NAMALWA (cell line): ENCODE data around the gene VPS37D.
"Not testable (repeated sequence)": the region's sequence is repeated elsewhere in the genome, so short reads cannot be mapped to it uniquely, and the experiment has no call there.

ENCODE experiments used
- DNase-seq: peaks from one replicate; pipeline ENCODE4 v3.0.0-alpha.2; 2015; ENCODE audit warnings: low spot score

Gene VPS37D

DNA sequence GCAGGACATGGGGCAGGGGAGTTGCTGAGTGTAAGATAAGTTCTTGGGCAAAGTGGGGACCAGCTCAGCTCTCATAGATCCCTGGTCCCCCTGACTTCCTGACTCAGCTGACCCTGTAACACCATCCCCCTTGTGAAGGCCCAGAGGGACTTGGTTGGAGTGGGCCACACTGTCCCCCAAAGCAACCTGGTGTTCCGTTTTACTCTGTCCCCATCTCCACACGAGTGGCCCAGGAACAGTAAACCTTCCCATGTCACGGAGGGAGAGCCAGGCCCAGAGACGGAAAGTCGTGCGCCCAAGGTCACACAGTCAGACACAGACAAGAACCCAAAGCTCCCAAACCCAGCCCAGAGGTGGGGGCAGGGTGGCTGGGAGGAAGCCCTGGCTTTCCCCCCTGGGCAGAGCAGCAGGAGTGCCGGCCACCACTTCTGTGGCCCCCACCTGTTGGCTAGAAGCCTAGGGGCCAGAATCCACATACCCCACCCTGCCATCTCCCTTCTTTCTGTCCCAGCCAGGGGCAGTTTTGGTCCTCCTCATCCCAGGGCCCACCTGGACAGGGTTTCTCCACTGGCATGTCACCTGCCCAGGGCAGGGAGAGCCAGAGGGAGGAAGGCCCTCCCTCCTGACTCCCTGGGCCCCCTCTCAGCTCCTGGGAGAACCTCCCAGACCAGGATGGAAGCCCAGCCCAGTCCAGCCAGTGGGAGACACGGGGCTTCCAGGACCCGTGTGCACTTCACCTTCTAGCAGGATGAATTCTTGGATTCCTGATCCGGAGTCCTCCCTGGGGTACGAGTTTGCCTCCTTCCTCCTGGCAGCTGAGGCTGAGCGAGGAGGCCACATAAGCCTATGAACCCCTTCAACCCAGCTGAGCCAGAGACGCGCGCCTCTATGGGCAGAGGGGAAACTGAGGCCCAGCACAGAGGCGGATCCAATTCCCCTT, 20.6 kb upstream of the VPS37D start:
- no peak for DNase-seq

DNA sequence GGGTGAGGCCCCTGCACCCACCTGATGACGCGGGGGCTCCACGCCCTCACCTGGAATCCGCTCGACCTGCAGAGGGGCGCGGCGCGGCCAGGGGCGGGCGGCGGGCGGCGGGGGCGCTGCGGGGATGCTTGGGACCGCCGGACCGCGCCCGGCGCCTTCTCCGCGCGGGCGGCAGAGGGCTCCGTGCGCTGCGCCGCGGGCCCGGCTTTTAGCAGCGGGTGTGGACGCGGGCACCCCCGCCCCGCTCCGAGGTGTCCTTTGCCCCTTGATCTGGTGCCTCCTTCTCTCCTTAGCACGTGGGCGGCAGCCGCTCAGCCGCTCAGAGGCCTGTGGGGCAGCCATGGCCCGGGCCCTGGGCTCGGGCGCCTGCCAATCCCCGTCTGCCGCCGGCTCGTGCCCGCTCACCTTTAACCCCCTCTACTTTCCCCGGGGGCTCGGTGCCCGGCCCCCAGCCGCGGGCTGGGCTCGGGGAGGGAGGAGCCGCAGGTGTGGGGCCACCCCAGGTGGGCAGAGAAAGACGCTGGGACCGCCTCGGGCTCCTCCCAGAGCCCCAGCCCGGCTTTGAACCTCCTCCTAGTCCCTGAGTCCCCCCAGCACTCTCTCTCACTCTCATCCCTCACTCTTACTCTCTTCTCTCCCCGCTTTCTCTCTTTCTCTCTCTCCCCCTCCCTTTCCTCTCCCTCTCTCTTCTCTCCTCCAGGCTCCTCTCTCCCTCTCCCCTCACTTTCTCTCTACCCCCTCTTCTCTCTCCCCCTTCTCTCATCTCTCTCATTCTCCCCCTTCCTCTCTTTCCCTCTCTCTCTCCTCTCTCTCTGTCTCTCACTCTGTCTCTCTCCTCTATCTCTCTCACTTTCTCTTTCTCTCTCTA, 19.7 kb upstream of the VPS37D start:
- no peak for DNase-seq

DNA sequence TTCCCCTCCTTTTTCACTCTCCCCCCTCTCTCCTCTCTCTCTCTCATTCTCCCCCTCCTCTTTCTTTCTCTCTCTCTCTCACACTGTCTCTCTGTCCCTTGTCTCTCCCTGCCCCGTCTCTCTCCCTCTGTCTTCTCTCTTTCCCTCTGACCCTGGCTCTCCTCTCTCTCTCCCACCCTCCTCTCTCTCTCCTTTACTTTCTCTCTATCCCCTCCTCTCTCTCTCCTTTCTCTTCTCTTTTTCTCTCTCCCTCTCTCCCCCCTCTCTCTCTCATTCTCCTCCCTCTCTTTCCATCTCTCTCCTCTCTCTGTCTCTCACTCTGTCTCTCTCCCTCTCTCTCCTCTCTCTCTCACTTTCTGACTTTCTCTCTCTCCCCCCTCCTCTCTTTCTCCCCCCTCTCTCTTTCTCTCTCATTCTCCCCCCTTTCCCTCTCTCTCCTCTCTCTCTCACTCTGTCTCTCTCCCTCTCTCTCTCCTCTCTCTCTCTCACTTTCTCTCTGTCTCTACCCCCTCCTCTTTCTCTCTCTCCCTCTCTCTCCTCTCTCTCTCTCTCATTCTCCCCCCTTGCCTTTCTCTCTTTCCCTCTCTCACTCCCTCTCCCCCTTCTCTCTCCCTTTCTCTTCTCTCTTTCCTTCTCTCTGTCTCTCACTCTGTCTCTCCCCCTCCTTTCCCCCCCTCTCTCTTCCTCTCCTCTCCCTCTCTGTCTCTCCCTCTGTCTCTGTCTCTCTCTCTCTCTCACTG, 18.9 kb upstream of the VPS37D start:
- DNase-seq, result no peak

DNA sequence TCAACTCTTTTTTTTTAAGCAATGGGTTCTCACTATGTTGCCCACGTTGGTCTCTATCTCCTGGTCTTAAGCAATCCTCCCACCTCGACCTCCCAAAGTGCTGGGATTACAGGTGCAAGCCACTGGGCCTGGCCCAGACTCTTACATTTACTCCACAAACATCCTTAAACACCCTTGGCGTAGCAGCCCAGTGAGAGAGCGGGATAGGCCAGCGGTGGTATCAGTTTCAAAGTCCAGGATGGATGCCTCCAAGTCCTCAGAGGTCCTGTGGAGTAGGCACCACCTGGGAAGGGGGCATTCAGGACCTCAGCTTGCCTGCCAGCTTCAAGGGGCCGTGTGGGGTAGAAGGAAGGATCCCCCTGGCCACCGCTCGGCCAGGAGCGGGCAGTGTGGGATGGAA, 18.1 kb upstream of the VPS37D start:
- no peak for DNase-seq

DNA sequence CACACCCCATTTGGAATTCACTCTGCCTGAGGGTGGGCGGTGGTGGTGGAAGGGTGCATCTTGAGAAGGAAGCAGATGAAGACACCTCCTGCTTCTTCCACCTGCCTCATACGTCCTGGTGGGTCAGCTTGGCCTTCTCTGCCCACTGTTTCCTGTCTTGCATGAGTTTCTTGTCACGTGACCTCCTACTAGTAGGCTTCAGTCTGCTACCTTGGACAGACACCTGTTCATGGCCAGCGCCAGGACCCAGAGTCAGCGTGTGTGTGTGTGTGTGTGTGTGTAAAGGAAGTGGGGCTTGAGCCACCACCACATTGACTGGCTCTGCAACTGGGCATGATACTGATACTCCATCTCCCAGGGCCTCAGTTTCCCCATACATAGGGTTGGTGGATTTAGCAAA, 17.1 kb upstream of the VPS37D start:
- DNase-seq, result no peak

DNA sequence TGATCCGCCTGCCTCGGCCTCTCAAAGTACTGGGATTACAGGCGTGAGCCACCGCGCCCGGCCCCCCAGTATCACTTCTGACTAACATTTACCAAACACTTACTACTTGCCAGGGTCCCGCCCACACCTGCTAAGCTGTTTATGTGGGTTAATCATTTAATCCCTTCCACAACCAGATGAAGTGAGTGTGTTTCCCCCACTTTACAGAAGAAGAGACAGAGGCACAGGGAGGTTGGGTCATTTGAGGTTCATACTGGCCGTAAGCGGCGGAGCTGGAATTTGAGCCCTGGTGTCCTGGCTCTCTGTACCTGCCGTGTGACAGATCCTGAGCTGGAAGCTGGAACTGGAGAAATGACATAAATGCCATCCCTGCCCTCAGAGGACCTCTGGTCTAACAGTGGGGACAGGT, 15.1 kb upstream of the VPS37D start:
- no peak for DNase-seq

DNA sequence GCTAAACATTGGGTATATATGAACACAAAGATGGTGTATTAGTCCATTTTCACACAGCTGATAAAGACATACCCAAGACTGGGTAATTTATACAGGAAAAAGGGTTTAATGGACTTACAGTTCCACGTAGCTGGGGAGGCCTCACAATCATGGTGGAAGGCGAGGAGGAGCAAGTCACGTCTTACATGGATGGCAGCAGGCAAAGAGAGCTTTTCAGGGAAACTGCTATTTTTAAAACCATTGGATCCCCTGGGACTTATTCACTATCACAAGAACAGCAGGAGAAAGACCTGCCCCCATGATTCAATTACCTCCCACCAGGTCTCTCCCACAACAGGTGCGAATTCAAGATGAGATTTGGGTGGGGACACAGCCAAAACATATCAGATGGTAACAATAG, 12.3 kb upstream of the VPS37D start:
- not testable (repeated sequence) for DNase-seq

DNA sequence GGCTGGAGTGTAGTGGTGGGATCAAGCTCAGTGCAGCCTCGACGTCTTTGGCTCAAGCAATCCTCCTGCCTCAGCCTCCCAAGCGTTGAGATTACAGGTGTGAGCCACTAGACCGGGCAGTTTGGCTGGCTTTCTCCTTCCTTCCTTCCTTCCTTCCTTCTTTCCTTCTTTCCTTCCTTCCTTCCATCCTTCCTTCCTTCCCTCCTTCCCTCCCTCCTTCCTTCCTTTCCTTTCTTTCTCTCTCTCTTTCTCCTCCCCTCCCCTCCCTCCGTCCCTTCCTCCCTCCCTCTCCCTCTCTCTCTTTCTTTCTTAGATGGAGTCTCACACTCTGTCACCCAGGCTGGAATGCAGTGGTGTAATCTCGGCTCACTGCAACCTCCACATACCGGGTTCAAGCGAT, 7.6 kb upstream of the VPS37D start:
- no peak for DNase-seq

DNA sequence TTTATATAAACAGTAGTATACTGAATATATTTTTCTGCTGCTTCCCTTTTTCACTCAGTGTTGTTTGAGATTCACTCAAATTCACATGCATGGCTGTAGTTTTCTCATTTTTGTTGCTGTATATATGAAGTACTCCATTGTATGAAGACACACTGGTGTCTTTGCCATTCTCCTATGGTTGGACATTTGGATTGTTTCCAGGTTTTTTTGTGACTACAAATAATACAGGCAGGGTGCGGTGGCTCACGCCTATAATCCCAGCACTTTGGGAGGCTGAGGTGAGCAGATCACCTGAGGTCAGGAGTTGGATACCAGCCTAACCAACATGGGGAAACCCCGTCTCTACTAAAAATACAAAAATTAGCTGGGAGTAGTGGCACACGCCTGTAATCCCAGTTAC, 7.0 kb upstream of the VPS37D start:
- not testable (repeated sequence) for DNase-seq

DNA sequence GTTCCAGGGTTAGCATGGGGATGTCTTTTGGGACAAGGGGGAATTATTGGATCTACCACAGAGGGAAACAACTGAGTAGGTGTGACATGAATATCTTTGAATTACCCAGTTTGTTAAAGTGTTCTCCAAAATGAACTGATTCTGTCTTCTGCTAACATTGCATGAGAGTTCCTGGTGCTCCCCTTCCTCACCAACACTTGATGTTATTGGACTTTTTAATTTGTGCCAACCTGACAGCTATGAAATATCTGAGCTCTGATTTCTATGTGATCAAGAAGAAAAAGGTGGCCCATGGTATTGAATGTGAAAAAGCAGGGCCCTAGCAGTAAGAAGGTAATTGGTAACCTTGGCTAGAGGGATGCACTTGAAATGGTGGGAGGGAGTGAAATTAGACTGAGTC, 4.6 kb upstream of the VPS37D start:
- DNase-seq, result no peak

DNA sequence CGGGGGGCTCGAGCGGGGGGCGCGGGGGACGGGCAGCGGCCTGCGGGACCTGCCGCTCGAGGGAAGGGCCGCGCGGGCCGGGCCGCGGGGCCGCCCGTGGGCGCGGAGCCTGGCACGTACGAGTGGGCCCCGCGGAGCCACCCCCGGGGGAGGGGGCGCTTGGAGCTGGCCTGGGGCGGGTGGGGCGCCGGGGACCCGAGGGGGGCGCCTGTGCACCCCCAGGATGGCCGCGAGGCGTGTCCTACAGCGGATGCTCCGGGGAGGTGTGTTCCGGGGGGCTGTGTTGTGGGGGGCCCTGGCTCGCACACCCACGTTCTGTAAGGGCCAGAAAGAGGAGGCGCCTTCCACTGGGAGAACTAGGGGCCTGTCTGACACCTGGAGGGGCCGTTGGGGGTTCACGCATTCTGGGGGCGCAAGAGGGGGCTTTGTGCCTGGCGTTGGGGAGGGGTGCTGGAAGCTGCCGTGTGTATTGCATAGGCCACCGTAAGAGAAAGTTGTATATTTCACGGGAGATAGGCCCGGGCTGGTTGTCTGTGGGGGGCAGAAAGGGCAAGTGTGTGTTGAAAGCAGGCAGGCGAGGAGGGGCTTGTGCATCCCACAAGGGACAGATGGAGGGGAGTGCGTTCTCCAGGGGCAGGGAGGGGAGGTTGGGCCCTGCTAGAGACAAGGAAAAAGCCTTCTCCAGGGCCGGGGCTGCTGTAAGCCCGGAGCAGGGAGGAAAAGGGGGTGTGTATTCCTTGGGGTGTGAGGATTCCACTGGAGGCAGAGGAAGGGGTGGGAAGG, 663 bp downstream of the VPS37D start:
- peak; percentile 45 for DNase-seq

DNA sequence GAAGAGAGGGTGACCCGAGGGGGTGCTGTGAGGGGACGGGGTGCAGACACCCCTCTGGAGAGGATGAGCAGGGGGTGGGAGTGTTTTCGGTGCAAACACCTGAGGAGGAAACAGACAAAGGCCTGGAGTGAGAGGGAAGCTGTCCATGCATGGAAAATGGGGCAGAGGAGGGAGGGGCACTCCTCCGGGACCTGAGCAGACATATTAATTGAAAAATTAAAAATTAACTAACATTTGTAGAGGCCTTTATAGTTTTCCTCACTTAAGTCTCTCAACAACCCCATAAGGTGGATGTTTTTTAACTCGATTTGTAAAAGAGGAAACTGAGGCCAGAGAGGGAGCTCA, 1.2 kb downstream of the VPS37D start:
- DNase-seq, result no peak

DNA sequence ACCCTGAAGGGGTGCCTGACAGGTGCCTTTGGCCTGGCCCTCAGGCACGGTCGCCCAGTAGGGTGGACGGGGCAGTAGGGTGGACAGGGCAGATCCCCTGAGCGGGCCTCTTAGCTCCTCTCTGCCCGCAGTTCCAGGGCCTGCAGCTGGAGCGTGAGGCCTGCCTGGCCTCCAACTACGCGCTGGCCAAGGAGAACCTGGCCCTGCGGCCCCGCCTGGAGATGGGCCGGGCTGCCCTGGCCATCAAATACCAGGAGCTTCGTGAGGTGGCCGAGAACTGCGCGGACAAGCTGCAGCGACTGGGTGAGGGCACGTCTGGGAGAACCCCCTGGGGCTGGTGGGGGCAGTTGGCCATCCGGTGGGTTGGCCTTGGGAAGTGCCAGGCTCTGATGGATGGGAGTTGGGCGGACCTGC, 1.7 kb downstream of the VPS37D start:
- DNase-seq, result no peak

DNA sequence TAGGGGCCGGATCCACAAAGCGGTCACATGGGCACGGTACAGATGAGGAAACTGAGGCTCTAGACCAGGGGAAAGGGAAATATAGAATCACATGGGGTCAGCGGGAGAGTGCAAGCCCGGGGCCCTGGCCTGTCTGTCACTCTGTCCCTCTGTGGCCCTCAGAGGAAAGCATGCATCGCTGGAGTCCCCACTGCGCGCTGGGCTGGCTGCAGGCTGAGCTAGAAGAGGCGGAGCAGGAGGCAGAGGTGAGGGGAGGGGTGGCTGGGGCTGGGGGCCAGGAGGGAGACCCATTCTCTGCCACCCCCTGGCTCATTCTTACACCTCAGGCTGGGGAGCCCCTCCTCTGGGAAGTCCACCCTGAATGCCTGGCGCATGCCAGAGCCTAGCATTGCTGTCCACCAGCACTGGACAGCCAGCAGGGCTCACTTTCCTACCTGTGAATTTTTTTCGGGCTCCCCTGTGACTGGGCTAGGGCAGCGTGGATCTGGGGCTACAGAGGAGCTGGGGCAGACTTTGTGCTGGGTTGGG, 2.3 kb downstream of the VPS37D start:
- DNase-seq, result no peak

DNA sequence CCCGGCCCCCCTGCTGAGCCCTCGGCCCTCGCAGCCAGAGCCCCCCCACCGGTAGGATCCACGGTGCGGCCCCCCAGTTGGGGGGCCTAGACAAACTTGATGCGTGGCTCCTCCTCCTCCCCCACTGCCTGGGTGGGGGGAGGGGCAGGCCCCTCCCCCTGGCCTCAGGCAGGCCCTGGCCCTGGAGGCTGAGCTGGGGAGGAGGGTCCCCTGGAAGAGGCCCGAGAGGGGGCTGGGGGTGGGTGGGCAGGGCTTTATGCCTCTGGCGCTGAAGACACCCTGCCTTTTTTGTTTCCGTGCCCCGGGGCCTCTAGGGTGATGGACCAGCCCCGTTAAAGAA, 3.7 kb downstream of the VPS37D start:
- no peak for DNase-seq

DNA sequence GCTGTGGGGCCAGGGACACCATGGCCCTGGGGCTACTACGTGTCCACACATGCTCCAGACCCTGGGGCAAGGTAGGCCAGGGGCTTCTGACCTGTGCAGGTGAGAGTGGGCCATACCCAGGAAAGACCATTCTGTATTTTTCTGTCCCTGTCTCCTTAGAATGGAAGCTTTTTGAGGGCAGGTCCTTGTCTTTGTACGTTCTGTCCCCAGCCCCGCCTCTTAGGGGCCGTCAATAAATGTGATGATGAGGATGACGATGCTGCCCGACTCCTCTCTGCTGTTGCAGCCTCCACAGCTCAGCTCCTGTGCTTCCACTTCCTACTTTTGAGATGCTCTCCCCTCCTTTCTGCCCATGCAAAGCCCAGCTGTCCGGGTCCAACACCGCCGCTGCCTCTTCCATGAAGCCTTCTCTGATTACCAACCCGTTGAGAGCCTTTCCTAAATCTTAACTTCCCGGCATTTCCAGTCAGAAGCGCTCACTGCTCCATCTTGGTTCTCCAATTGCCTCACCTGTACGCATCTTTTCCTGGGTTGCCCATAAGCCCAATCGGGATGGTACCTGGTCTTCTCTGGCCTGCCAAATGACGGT, 4.3 kb downstream of the VPS37D start:
- DNase-seq, result no peak

DNA sequence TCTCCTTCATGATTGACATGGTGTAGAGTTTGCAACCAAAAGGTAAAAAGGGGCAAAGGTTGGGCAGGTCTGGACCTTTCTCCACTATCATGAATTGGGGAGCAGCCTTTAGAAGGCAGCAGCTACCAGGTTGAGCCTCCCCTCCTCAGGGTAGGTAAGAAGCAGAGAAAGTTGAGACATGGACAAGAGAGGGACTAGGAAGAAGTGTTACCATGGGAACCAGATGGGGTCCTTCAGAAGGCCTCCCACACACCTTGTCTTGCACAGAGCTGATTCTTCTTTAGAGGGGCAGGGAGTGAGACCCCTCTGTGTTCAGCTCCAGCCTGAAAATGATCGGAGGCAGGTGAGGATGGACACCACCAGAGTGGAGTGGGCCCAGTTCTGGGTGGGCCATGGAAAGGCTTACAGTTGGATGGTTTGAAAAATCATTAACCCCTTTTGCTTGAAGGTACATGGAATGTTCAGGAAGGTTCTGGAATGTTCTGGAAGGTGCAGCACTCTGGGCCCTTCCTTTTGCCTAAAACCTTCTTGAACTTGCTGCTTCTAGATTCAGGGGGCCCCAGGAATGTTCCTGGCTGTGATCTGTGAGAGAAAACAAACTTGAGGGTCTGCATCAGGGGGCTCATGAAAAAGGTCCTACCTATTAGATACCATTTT, 7.0 kb downstream of the VPS37D start:
- no peak for DNase-seq

DNA sequence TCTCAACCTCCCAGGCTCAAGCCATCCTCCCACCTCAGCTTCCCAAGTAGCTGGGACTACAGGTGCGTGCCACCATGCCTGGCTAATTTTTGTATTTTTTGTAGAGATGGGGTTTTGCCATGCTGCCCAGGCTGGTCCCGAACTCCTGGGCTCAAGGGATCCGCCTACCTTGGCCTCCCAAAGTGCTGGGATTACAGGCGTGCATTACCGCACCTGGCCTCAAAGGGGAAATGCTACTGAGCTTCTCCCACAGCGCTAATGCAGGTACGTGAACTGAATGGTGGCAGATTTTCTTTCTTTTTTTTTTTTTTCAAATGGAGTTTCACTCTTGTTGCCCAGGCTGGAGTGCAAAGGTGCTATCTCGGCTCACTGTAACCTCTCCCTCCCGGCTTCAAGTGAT, 8.4 kb downstream of the VPS37D start:
- DNase-seq, result not testable (repeated sequence)

DNA sequence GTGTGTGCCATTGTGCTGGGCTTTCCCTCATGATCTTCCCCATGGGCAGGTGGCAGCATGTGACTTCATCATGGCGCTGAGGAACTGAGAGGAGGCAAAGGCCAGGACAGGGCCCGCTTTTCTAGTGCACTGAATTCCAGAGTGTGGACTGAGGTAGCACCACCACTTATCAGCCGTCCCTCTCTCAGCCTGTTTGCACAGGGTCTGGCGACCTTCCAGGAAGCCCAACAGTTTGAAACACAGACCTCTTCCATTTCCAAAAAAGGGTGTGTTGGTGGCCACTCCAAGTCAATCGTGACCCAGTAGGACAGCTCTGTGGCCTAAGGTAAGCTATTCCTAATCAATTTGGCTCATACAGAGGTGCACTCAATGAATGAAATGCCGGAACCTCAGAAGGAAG, 11.2 kb downstream of the VPS37D start:
- no peak for DNase-seq

DNA sequence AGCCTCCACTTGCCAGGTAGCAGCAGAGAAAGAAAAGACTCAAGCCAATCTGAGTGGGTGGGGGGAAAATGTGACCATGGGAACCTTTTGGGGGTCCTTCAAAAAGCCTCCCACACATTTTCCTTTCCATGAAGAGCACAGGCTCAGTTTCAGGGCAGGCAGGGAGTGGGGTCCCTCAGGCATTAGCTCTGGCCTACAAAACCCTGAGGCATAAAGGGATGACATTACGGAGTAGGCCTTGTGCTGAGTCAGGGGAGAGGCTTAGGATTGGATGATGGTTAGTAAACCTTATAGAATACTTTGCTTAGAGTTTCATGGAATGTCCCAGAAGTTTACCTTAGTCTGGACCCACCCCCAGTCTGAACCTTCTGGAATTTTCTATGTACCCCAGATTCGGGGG, 12.1 kb downstream of the VPS37D start:
- DNase-seq, result no peak

DNA sequence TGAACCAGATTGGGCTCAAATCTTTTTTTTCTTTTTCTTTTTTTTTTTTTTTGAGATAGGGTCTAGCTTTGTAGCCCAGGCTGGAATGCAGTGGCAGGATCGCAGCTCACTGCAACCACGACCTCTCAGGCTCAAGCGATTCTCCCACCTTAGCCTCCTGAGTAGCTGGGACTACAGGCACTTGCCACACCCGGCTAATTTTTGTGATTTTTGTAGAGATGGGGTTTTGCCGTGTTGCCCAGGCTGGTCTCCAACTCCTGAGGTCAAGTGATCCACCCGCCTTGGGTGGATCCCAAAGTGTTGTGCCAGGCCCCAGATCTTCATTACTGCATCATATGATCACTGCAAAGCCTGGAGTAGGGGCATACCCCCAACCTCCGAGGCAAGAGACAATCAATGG, 12.9 kb downstream of the VPS37D start:
- no peak for DNase-seq
